ENCODE results near the gene DDX46.

DDX46 gene

GRCh38 chr5:134772461-134773125 lies 14.0 kb downstream of the DDX46 start:
- no peaks in the 10 kb centered on the region for H3K9me3 ChIP-seq
- intact Hi-C loops (cut with DNase I; ENCODE audit: low total_unique reads) = loop anchor here (5.0 kb wide), 1 partner anchor 1355 kb away; no protein-coding TSS in a partner anchor
- no peak for TF ChIP-seq CTCF (IDR thresholded peaks at IDR 0.05)
- H3K36me3 ChIP-seq = peaks cover 69 to 95% (median 81%) of the 10 kb centered on the region in 3 donors
- H3K4me3 ChIP-seq = no peak overlapping the region
- DNase-seq = no peak
- no peaks in the 10 kb centered on the region for H3K4me1 ChIP-seq
- H3K27me3 ChIP-seq = no peaks in the 10 kb centered on the region
- H3K27ac ChIP-seq = no peak overlapping the region

- intact Hi-C loops (cut with DNase I; ENCODE audit: low total_unique reads) = no loop called here
- H3K27ac ChIP-seq = no peak overlapping the region
- no peaks in the 10 kb centered on the region for H3K27me3 ChIP-seq
- peaks cover 64 to 95% (median 81%) of the 10 kb centered on the region in 3 donors for H3K36me3 ChIP-seq
- no peaks in the 10 kb centered on the region for H3K9me3 ChIP-seq
- TF ChIP-seq CTCF (IDR thresholded peaks at IDR 0.05) = no peak
- H3K4me1 ChIP-seq = no peaks in the 10 kb centered on the region
- no peak for DNase-seq
- no peak overlapping the region for H3K4me3 ChIP-seq
Measured at GRCh38 chr5:134777366-134777765, 18.8 kb downstream of the DDX46 start.

- intact Hi-C loops (cut with DNase I; ENCODE audit: low total_unique reads) = no loop called here
- no peaks in the 10 kb centered on the region for H3K27me3 ChIP-seq
- no peak for DNase-seq
- H3K36me3 ChIP-seq = peaks cover 66 to 95% (median 84%) of the 10 kb centered on the region in 3 donors
- no peak overlapping the region for H3K4me3 ChIP-seq
- TF ChIP-seq CTCF (IDR thresholded peaks at IDR 0.05) = no peak
- no peaks in the 10 kb centered on the region for H3K4me1 ChIP-seq
- H3K27ac ChIP-seq = no peak overlapping the region
- no peaks in the 10 kb centered on the region for H3K9me3 ChIP-seq
Measured at GRCh38 chr5:134784241-134784920, 25.8 kb downstream of the DDX46 start.

GRCh38 chr5:134784946-134785620 lies 26.5 kb downstream of the DDX46 start:
- Histone ChIP-seq H3K27me3 (no peaks in the 10 kb centered on the region), H3K9me3 (no peaks in the 10 kb centered on the region), H3K36me3 (peaks cover 68 to 95% (median 84%) of the 10 kb centered on the region in 3 donors), H3K27ac (no peak overlapping the region), H3K4me1 (no peaks in the 10 kb centered on the region), H3K4me3 (no peak overlapping the region)
- no peak for DNase-seq
- TF ChIP-seq CTCF (IDR thresholded peaks at IDR 0.05) = no peak
- intact Hi-C loops (cut with DNase I; ENCODE audit: low total_unique reads) = no loop called here

GRCh38 chr5:134787692-134788091 lies 29.1 kb downstream of the DDX46 start:
- Histone ChIP-seq H3K4me3 (no peak overlapping the region), H3K27me3 (no peaks in the 10 kb centered on the region), H3K9me3 (no peaks in the 10 kb centered on the region), H3K4me1 (no peaks in the 10 kb centered on the region), H3K27ac (no peak overlapping the region), H3K36me3 (peaks cover 65 to 96% (median 87%) of the 10 kb centered on the region in 3 donors)
- intact Hi-C loops (cut with DNase I; ENCODE audit: low total_unique reads) = no loop called here
- DNase-seq = no peak
- no peak for TF ChIP-seq CTCF (IDR thresholded peaks at IDR 0.05)

Data from tibial artery (tissue), 4 donors.